Epithelial cell of esophagus (primary cell): ENCODE results near the gene ERCC3.
A peak's percentile ranks its signal among the peaks of the same experiment; 100 is the strongest.

ENCODE experiments used
- DNase-seq: peaks from one replicate; pipeline ENCODE4 v3.0.0; 2010; ENCODE audit warnings: low read depth
- H3K4me3 ChIP-seq: 2 replicates; pipeline ENCODE4 v1.5.1; 2011; ENCODE audit warnings: mild to moderate bottlenecking, low read length, control low read depth
- CTCF ChIP-seq: IDR thresholded peaks from 2 replicates; pipeline ENCODE4 v1.5.1; 2011; ENCODE audit warnings: low read depth, mild to moderate bottlenecking, low read length, control low read depth, inconsistent platforms; ENCODE audit not compliant: insufficient read depth; ENCODE audit errors: missing control alignments

The ERCC3 gene

DNA sequence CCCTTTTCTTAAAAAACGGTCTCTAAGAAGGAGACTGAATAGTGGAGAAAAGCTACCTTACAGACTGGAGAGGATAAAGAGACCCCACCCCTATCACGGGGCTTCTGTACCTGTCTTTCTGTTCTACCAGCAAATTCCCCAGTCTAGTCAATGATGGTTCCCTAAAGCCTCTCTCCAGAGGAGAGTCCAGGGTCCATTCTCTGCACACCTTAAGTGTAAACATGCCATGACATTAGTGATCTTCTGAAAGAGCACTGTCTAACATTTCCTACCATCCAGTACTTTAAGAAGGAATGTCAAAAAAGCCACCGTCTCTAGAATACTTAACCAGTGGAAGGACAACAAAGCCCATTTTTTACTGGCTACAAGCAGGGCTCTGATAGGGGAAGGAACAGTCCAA, 17.0 kb upstream of the ERCC3 start:
- H3K4me3 ChIP-seq = no peak overlapping the region
- no peak for TF ChIP-seq CTCF
- no peak for DNase-seq

GRCh38 chr2:127309468-127309867, 15.5 kb upstream of the ERCC3 start:
- no peak for TF ChIP-seq CTCF
- no peak overlapping the region for H3K4me3 ChIP-seq
- DNase-seq = no peak

DNA sequence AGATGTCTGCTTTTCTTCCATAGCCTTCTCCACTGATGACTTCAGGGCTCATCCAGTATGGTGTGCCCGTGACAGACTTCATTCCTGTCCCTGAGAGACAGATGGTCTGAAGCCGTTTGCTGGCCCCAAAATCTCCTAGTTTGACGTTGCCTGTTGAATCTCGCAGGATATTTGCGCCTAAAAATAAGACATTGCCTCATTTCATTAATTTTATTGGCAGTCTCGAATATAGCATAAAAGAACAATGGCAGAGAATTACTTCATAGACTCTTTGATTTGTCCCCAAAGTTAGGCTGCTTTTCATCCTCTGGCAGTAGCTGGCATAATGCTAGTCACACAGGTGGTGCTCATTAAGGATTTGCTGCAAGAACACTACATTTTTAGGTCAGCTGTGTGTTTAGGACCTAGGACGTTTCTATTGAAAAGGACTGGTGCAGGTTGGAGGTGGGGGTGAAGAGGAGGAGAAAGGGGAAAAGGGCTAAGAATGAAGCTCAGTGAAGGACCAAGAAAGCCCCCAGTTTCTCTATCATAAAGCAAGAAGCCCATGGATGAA, 14.7 kb upstream of the ERCC3 start:
- no peak for DNase-seq
- TF ChIP-seq CTCF = no peak

DNA sequence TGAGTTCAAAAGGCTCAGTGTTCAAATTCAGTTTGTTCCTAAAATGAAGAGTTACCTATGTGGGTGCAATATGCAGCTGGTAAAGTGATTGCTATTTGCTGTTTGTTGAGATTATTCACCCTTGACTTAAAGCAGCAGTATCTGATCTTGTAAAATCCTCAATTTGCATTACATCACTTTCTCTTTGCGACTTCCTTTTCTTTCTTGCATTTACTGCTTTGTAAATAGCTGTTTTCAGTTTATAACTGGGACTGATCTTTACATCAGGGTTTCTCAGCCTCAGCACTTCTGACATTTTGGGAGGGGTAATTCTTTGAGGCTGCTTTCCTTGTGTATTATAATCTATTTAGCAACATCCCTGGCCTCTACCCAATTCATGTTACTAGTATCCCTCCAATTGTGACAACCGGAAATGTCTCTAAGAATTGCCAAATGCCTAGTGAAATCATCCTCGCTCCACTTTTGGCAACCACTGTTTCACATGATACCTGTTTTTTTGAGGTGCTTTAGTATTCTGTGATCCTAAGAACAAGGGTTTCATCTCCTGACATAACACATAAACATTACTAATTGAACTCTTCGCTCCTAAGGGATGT, 12.1 kb upstream of the ERCC3 start:
- TF ChIP-seq CTCF = no peak

More for the DNA sequence above, 14.7 kb upstream of the ERCC3 start:
- no peak overlapping the region for H3K4me3 ChIP-seq

GRCh38 chr2:127302168-127302567, 8.2 kb upstream of the ERCC3 start:
- TF ChIP-seq CTCF = no peak
- DNase-seq = no peak
- no peak overlapping the region for H3K4me3 ChIP-seq

More for the DNA sequence above, 12.1 kb upstream of the ERCC3 start:
- H3K4me3 ChIP-seq = no peak overlapping the region
- no peak for DNase-seq

DNA sequence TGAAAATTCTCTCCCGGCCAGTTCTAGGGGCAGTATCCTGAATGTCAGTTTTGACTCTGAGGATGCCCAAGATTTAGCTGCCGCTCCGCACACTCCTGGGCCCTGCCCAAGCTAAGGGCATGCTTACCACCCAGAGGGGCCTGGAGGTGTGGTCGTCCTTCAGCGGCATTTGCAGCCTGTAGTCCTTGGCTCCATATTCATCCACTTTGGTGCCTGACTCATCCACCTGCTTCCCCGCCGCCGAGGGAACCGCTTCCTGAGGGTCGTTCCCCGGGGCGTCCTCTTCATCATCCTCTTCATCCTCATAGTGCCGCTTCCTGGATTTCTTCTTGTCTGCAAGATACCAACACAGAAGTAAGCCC, 577 bp downstream of the ERCC3 start:
- H3K4me3 ChIP-seq = peak overlapping the region; percentile 85
- peak; percentile 32 for DNase-seq
- TF ChIP-seq CTCF = no peak

- no peak for DNase-seq
- TF ChIP-seq CTCF = no peak
- H3K4me3 ChIP-seq = no peak overlapping the region
Measured at GRCh38 chr2:127288274-127288673, 5.7 kb downstream of the ERCC3 start.
